Measurements from ENCODE around the gene ITPR3.

Gene ITPR3

GRCh38 chr6:33705268-33705885, 84.3 kb downstream of the ITPR3 start:
- no peak for DNase-seq

GRCh38 chr6:33705955-33706725, 85.0 kb downstream of the ITPR3 start:
- DNase-seq = no peak

- no peak for DNase-seq
Measured at GRCh38 chr6:33707771-33708170, 86.6 kb downstream of the ITPR3 start.

GRCh38 chr6:33708516-33709204, 87.5 kb downstream of the ITPR3 start:
- DNase-seq = no peak

GRCh38 chr6:33709605-33710295, 88.6 kb downstream of the ITPR3 start:
- DNase-seq = no peak

GRCh38 chr6:33710296-33711121, 89.4 kb downstream of the ITPR3 start:
- peak; percentile 23 for DNase-seq

GRCh38 chr6:33711140-33712129, 90.3 kb downstream of the ITPR3 start, which contains the start of gene UQCC2:
TSS of gene UQCC2 (minus strand) at chr6:33711700. CDS start at chr6:33711686, 14 bp downstream.
- peak; percentile 96 for DNase-seq

- DNase-seq = no peak
Measured at GRCh38 chr6:33712914-33713313, 91.8 kb downstream of the ITPR3 start.

- DNase-seq = no peak
Measured at GRCh38 chr6:33713786-33714185, 92.7 kb downstream of the ITPR3 start.

GRCh38 chr6:33714385-33715040, 93.4 kb downstream of the ITPR3 start:
- DNase-seq = no peak

- DNase-seq = no peak
Measured at GRCh38 chr6:33716379-33716778, 95.3 kb downstream of the ITPR3 start.

GRCh38 chr6:33716890-33717632, 95.9 kb downstream of the ITPR3 start:
- DNase-seq = no peak

GRCh38 chr6:33717934-33718455, 96.9 kb downstream of the ITPR3 start:
- DNase-seq = no peak

GRCh38 chr6:33718713-33719112, 97.6 kb downstream of the ITPR3 start:
- DNase-seq = no peak

- DNase-seq = no peak
Measured at GRCh38 chr6:33719326-33719987, 98.3 kb downstream of the ITPR3 start.

- DNase-seq = no peak
Measured at GRCh38 chr6:33720998-33721397, 99.9 kb downstream of the ITPR3 start.

- no peak for DNase-seq
Measured at GRCh38 chr6:33721508-33721907, 100.4 kb downstream of the ITPR3 start.

- DNase-seq = no peak
Measured at GRCh38 chr6:33722103-33722623, 101.0 kb downstream of the ITPR3 start.
